NB4 (cell line): ENCODE measurements around the gene NUB1.

ENCODE experiments used
- DNase-seq: peaks from one replicate; pipeline ENCODE4 v3.0.0; 2010; ENCODE audit warnings: low read depth
- H3K4me3 ChIP-seq: one replicate; pipeline ENCODE4 v1.5.1; 2011; ENCODE audit warnings: mild to moderate bottlenecking, low read depth, low read length, moderate library complexity
- MAX ChIP-seq: IDR thresholded peaks from 2 replicates; pipeline ENCODE4 v1.6.1; 2011; ENCODE audit warnings: low read depth, low read length
- MYC ChIP-seq: IDR thresholded peaks from 2 replicates; pipeline ENCODE4 v1.6.1; 2011; ENCODE audit warnings: low read depth, low read length
- POLR2A ChIP-seq: IDR thresholded peaks from 2 replicates; pipeline ENCODE4 v1.6.1; 2011; ENCODE audit warnings: mild to moderate bottlenecking; ENCODE audit not compliant: insufficient read length; ENCODE audit errors: extremely low read depth
- TF ChIP-seq, protein P1 (sequence below): IDR thresholded peaks from one replicate; pipeline ENCODE4 v1.5.1; 2012; ENCODE audit warnings: low read depth, low read length

NUB1 gene

DNA sequence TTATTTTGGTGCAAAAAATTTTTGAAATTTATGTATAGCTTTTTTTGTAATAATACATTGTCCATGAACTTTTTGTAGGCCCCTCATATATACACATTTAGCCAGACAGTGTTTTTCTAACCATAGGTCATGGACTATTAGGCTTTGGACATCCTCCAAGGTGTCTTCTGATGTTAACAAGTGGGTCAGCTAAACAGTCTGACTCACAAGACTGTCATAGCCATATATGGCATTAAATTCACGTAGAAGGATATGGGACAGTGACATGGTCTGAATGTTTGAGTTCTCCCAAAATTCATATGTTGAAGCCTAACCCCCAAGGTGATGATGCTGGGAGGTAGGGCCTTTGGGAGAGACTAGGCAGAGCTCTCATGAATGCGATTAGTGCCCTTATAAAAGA lies 14.0 kb upstream of the NUB1 start:
- H3K4me3 ChIP-seq, result no peak overlapping the region
- no peak for DNase-seq
- TF ChIP-seq, protein P1, sequence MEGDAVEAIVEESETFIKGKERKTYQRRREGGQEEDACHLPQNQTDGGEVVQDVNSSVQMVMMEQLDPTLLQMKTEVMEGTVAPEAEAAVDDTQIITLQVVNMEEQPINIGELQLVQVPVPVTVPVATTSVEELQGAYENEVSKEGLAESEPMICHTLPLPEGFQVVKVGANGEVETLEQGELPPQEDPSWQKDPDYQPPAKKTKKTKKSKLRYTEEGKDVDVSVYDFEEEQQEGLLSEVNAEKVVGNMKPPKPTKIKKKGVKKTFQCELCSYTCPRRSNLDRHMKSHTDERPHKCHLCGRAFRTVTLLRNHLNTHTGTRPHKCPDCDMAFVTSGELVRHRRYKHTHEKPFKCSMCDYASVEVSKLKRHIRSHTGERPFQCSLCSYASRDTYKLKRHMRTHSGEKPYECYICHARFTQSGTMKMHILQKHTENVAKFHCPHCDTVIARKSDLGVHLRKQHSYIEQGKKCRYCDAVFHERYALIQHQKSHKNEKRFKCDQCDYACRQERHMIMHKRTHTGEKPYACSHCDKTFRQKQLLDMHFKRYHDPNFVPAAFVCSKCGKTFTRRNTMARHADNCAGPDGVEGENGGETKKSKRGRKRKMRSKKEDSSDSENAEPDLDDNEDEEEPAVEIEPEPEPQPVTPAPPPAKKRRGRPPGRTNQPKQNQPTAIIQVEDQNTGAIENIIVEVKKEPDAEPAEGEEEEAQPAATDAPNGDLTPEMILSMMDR, result no peak
- TF ChIP-seq POLR2A, result no peak
- no peak for TF ChIP-seq MYC

DNA sequence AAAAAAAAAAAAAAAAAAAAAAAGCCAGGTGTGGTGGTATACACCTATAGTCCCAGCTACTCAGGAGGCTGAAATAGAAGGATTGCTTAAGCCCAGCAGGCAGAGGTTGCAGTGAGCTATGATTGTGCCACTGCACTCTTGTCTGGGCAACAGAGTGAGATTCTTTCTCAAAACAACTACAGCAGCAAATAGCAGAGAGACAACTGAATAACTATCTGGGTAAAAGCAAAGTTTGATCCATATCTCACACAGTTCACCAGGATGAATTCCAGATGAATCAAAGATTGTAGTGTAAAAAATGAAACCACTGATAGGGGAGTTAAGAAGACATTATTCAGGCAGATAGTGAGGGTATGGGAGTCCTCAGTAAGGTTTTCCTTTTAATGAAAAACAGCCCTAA lies 11.4 kb upstream of the NUB1 start:
- TF ChIP-seq, protein P1, result no peak
- TF ChIP-seq MAX (no peak), MYC (no peak), POLR2A (no peak)
- no peak for DNase-seq
- no peak overlapping the region for H3K4me3 ChIP-seq

GRCh38 chr7:151330661-151331060 lies 11.0 kb upstream of the NUB1 start:
- H3K4me3 ChIP-seq, result no peak overlapping the region
- TF ChIP-seq POLR2A, result no peak
- TF ChIP-seq, protein P1, result no peak
- DNase-seq, result no peak

GRCh38 chr7:151334628-151335027 lies 7.0 kb upstream of the NUB1 start:
- TF ChIP-seq, protein P1, result no peak
- TF ChIP-seq POLR2A (no peak), MAX (no peak), MYC (no peak)
- DNase-seq, result no peak
- H3K4me3 ChIP-seq, result no peak overlapping the region

GRCh38 chr7:151336027-151336708 lies 5.4 kb upstream of the NUB1 start:
- no peak overlapping the region for H3K4me3 ChIP-seq
- TF ChIP-seq MYC, result no peak
- TF ChIP-seq, protein P1, result no peak
- TF ChIP-seq MAX, result no peak
- no peak for TF ChIP-seq POLR2A
- DNase-seq, result no peak

- no peak for DNase-seq
- no peak overlapping the region for H3K4me3 ChIP-seq
- TF ChIP-seq POLR2A (no peak), MYC (no peak), MAX (no peak)
- TF ChIP-seq, protein P1, result no peak
Measured at GRCh38 chr7:151337346-151337745, 4.3 kb upstream of the NUB1 start.
